ENCODE measurements around the gene BBS7.

Gene BBS7

GRCh38 chr4:121869841-121870822 is at the start of gene BBS7:
Gene BBS7, minus strand, starts transcription at chr4:121870474. Its CDS starts 161 bp downstream, at chr4:121870313.
- peak; percentile 97 for DNase-seq

GRCh38 chr4:121913667-121914066 is 43.4 kb upstream of the BBS7 start:
- no peak for DNase-seq

GRCh38 chr4:121908346-121908745 is 38.1 kb upstream of the BBS7 start:
- no peak for DNase-seq

GRCh38 chr4:121900132-121900983 is 30.1 kb upstream of the BBS7 start:
- DNase-seq, result peak; percentile 61

- DNase-seq, result peak; percentile 4
These were observed 27.9 kb upstream of the BBS7 start for GRCh38 chr4:121898150-121898549.

- no peak for DNase-seq
These were observed 17.9 kb upstream of the BBS7 start for GRCh38 chr4:121888134-121888533.

GRCh38 chr4:121885115-121885514 is 14.8 kb upstream of the BBS7 start:
- DNase-seq, result no peak

GRCh38 chr4:121881158-121881557 is 10.9 kb upstream of the BBS7 start:
- no peak for DNase-seq

GRCh38 chr4:121879135-121879534 is 8.9 kb upstream of the BBS7 start:
- DNase-seq, result no peak

- no peak for DNase-seq
These were observed 6.9 kb upstream of the BBS7 start for GRCh38 chr4:121877041-121877773.

- no peak for DNase-seq
These were observed 5.8 kb upstream of the BBS7 start for GRCh38 chr4:121876070-121876469.

GRCh38 chr4:121875652-121876051 is 5.4 kb upstream of the BBS7 start:
- DNase-seq, result no peak

GRCh38 chr4:121873604-121874003 is 3.3 kb upstream of the BBS7 start:
- no peak for DNase-seq

GRCh38 chr4:121863799-121864198 is 6.5 kb downstream of the BBS7 start:
- no peak for DNase-seq

GRCh38 chr4:121861426-121861825 is 8.8 kb downstream of the BBS7 start:
- no peak for DNase-seq

- no peak for DNase-seq
These were observed 10.2 kb downstream of the BBS7 start for GRCh38 chr4:121860121-121860520.

- no peak for DNase-seq
These were observed 18.9 kb downstream of the BBS7 start for GRCh38 chr4:121851354-121851753.

GRCh38 chr4:121846662-121847061 is 23.6 kb downstream of the BBS7 start:
- no peak for DNase-seq

- DNase-seq, result no peak
These were observed 27.4 kb downstream of the BBS7 start for GRCh38 chr4:121842862-121843261.

GRCh38 chr4:121838136-121838535 is 32.1 kb downstream of the BBS7 start:
- no peak for DNase-seq

GRCh38 chr4:121829511-121829910 is 40.8 kb downstream of the BBS7 start:
- no peak for DNase-seq

GRCh38 chr4:121827853-121828252 is 42.4 kb downstream of the BBS7 start:
- DNase-seq, result no peak

GRCh38 chr4:121824950-121825349 is 45.3 kb downstream of the BBS7 start:
- no peak for DNase-seq
